ENCODE results near the gene LLGL1. TPM values are rescaled to one million over a fixed set of nuclear protein-coding genes. Genes with fewer than 3 reads are reported as not detected.

LLGL1 gene
- total and polyA plus RNA-seq, 2 donors (not counting 1 experiment from before 2014, with no cell fraction given): 14.9 to 15.2 TPM

DNA sequence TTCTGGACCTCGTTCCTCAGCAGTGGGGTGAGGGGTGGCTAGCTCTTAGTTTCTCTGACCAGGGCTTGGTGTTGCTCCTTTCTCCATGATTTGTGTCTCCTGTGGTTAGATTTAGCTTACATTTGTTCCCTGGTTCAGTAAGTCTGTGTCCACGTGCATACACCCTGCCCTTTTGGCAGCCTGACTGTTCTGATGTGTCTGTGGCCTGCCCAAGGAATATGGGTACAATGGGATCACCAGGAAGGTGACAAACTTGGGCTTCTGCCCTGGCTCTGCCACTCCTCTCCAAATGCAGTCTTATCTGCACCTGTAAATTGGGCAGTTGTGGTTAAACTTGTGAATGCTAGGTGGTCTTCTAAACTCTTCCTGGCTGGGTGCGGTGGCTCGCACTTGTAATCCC lies 24.3 kb upstream of the LLGL1 start:
- Histone ChIP-seq H3K27ac (ENCODE audit: low read length in 2 of 2) (no peak overlapping the region), H2AFZ (ENCODE audit: insufficient read depth, low read depth, low read length, poor library complexity, severe bottlenecking) (no peak overlapping the region), H3K4me2 (replicated peaks; ENCODE audit: low read depth, low read length, poor library complexity, severe bottlenecking) (no peak overlapping the region), H3K9ac (ENCODE audit: low read length) (no peak overlapping the region), H3K27me3 (replicated peaks in 1 of 4; ENCODE audit: control extremely low read depth in 1 of 4, control insufficient read depth in 3 of 4, insufficient read depth in 4 of 4, low read length in 3 of 4) (no peaks in the 10 kb centered on the region), H3K4me3 (ENCODE audit: control extremely low read depth in 1 of 5, extremely low read depth in 1 of 5, insufficient read depth in 1 of 5, low read depth in 2 of 5, low read length in 4 of 5) (no peak overlapping the region), H3K79me2 (ENCODE audit: control insufficient read depth, insufficient read depth, low read length) (peaks cover 67% of the 10 kb centered on the region), H4K20me1 (ENCODE audit: control insufficient read depth, insufficient read depth, low read length, poor library complexity, severe bottlenecking) (peaks cover 99% of the 10 kb centered on the region), H3K4me1 (ENCODE audit: control insufficient read depth in 2 of 2, insufficient read depth in 2 of 2, low read length in 2 of 2) (no peaks in the 10 kb centered on the region), H3K36me3 (replicated peaks in 1 of 2; ENCODE audit: control extremely low read depth in 1 of 2, control insufficient read depth in 1 of 2, extremely low read depth in 1 of 2, insufficient read depth in 2 of 2, low read length in 1 of 2) (peaks cover 11 to 67% of the 10 kb centered on the region in 2 experiments), H3K9me3 (ENCODE audit: control extremely low read depth in 1 of 3, control insufficient read depth in 2 of 3, insufficient read depth in 1 of 3, low read length in 2 of 3) (no peaks in the 10 kb centered on the region)
- ChIA-PET CTCF (interaction anchor here (1.2 to 1.5 kb wide), 2 partner anchors 15 to 17 kb away, joined by 4 to 8 read pairs; no protein-coding TSS in a partner anchor), POLR2A (no interaction called here)
- WGBS (ENCODE audit: insufficient coverage): 95% methylated on average over 4 of the region's 4 CpGs
- Mint-ChIP-seq H3K4me1 (peaks cover 20% of the 10 kb centered on the region), H3K4me3 (no peak overlapping the region), H3K27me3 (no peaks in the 10 kb centered on the region), H3K9me3 (ENCODE audit: insufficient read depth) (no peaks in the 10 kb centered on the region), H3K27ac (no peak overlapping the region)
- ATAC-seq (ENCODE audit: low read depth): no peak
- no peak for TF ChIP-seq EZH2 (IDR thresholded peaks at IDR 0.05; ENCODE audit: borderline replicate concordance, insufficient read depth, low read depth, low read length, poor library complexity, severe bottlenecking)
- intact Hi-C loops (cut with micrococcal nuclease): no loop called here
- DNase-seq: no peak

DNA sequence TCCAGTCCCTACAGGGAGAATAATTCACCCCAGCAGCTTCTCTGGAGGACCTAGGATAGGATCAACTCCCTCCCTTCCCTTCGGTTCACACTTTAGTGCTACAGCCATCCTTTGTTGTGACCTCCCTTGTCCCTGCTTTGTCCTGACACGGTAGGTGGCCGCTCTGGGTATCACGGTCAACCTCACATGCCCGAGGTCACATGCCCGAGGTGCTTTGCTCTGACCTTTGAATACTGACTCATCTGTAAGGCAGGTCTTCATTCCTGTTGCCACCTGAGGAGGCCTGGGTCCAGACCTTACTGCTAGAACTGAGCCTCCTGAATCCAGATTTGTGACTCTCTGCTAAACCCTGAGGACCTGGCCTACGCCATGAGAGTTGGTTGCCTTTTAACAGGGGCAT lies 22.1 kb upstream of the LLGL1 start:
- Mint-ChIP-seq H3K27me3 (no peaks in the 10 kb centered on the region), H3K4me1 (peaks cover 12% of the 10 kb centered on the region), H3K9me3 (ENCODE audit: insufficient read depth) (no peaks in the 10 kb centered on the region), H3K4me3 (no peak overlapping the region), H3K27ac (no peak overlapping the region)
- no peak overlapping the region for H3K4me2 ChIP-seq (replicated peaks; ENCODE audit: low read depth, low read length, poor library complexity, severe bottlenecking)
- WGBS (ENCODE audit: insufficient coverage): 100% methylated on average over 7 of the region's 7 CpGs
- ChIA-PET POLR2A (no interaction called here), CTCF (interaction anchor here (2.0 kb wide), 1 partner anchor 13 kb away, joined by 8 read pairs; no protein-coding TSS in a partner anchor)
- H3K79me2 ChIP-seq (ENCODE audit: control insufficient read depth, insufficient read depth, low read length): peaks cover 46% of the 10 kb centered on the region
- ATAC-seq (ENCODE audit: low read depth) (no peak), DNase-seq (no peak)
- TF ChIP-seq EZH2 (IDR thresholded peaks at IDR 0.05; ENCODE audit: borderline replicate concordance, insufficient read depth, low read depth, low read length, poor library complexity, severe bottlenecking): no peak
- TF ChIP-seq, protein P1, sequence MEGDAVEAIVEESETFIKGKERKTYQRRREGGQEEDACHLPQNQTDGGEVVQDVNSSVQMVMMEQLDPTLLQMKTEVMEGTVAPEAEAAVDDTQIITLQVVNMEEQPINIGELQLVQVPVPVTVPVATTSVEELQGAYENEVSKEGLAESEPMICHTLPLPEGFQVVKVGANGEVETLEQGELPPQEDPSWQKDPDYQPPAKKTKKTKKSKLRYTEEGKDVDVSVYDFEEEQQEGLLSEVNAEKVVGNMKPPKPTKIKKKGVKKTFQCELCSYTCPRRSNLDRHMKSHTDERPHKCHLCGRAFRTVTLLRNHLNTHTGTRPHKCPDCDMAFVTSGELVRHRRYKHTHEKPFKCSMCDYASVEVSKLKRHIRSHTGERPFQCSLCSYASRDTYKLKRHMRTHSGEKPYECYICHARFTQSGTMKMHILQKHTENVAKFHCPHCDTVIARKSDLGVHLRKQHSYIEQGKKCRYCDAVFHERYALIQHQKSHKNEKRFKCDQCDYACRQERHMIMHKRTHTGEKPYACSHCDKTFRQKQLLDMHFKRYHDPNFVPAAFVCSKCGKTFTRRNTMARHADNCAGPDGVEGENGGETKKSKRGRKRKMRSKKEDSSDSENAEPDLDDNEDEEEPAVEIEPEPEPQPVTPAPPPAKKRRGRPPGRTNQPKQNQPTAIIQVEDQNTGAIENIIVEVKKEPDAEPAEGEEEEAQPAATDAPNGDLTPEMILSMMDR (IDR thresholded peaks at IDR 0.05): no peak
- peaks cover 99% of the 10 kb centered on the region for H4K20me1 ChIP-seq (ENCODE audit: control insufficient read depth, insufficient read depth, low read length, poor library complexity, severe bottlenecking)
- H3K9ac ChIP-seq (ENCODE audit: low read length): no peak overlapping the region
- intact Hi-C loops (cut with micrococcal nuclease): no loop called here
- H3K4me1 ChIP-seq (ENCODE audit: control insufficient read depth in 2 of 2, insufficient read depth in 2 of 2, low read length in 2 of 2): no peaks in the 10 kb centered on the region
- no peak overlapping the region for H3K4me3 ChIP-seq (ENCODE audit: control extremely low read depth in 1 of 5, extremely low read depth in 1 of 5, insufficient read depth in 1 of 5, low read depth in 2 of 5, low read length in 4 of 5)
- H3K27me3 ChIP-seq (replicated peaks in 1 of 4; ENCODE audit: control extremely low read depth in 1 of 4, control insufficient read depth in 3 of 4, insufficient read depth in 4 of 4, low read length in 3 of 4): no peaks in the 10 kb centered on the region
- no peak overlapping the region for H2AFZ ChIP-seq (ENCODE audit: insufficient read depth, low read depth, low read length, poor library complexity, severe bottlenecking)
- no peak overlapping the region for H3K27ac ChIP-seq (ENCODE audit: low read length in 2 of 2)
- peaks cover 8 to 66% of the 10 kb centered on the region in 2 experiments for H3K36me3 ChIP-seq (replicated peaks in 1 of 2; ENCODE audit: control extremely low read depth in 1 of 2, control insufficient read depth in 1 of 2, extremely low read depth in 1 of 2, insufficient read depth in 2 of 2, low read length in 1 of 2)
- H3K9me3 ChIP-seq (ENCODE audit: control extremely low read depth in 1 of 3, control insufficient read depth in 2 of 3, insufficient read depth in 1 of 3, low read length in 2 of 3): no peaks in the 10 kb centered on the region

Data from B cell (primary cell).